Endothelial cell of umbilical vein (primary cell): Measurements from ENCODE around the gene KREMEN1. TPM values are rescaled to one million over a fixed set of nuclear protein-coding genes. Genes with fewer than 3 reads are reported as not detected.

Experiments used
- BruUV-seq: library from RNA; stranded (reverse); fragments of 400-500 nt; replicated peaks from 2 replicates; lab custom pipeline; 2021; lab: Mats Ljungman, UMichigan
- CTCF ChIA-PET: fragments of 300-600, 350-600 bp; sonication (Branson Sonifier 250); formaldehyde crosslinking; loops from one replicate; lab custom pipeline; 2021; ENCODE audit warnings: antibody characterized with exemption, inconsistent platforms; lab: Charles Lee
- POLR2A ChIA-PET: fragments of 300-600, 350-600 bp; sonication (Branson Sonifier 250); formaldehyde crosslinking; loops from one replicate; lab custom pipeline; 2021; ENCODE audit warnings: antibody characterized with exemption, inconsistent platforms; lab: Charles Lee
- DNase-seq: peaks from one replicate; pipeline ENCODE4 v3.0.0-alpha.2; 2011; ENCODE audit warnings: low read depth, low spot score
- FAIRE-seq: peaks from 2 replicates; lab custom pipeline; 2011; peaks lifted over from hg19 to GRCh38; lab: Jason Lieb, UNC
- H2AFZ ChIP-seq: 2 replicates; pipeline ENCODE4 v1.6.0; 2012; ENCODE audit warnings: low read depth, low read length, control low read depth, inconsistent platforms
- H3K27ac ChIP-seq: 2 replicates; pipeline ENCODE4 v1.5.1; 2011; ENCODE audit warnings: low read depth, mild to moderate bottlenecking, control low read depth, low read length, moderate library complexity; ENCODE audit not compliant: insufficient read depth
- H3K27me3 ChIP-seq, 2 experiments: 2 replicates each; pipeline versions ENCODE4 v1.6.0 to v1.6.1; 2011; ENCODE audit warnings: low read length in 2 of 2, mixed read lengths in 1 of 2; ENCODE audit not compliant: control insufficient read depth in 2 of 2, insufficient read depth in 2 of 2
- H3K36me3 ChIP-seq, 2 experiments: 2 replicates in 1 of 2; 3 replicates in 1 of 2; pipeline ENCODE4 v1.5.1; 2011; ENCODE audit warnings: low read length in 2 of 2, mild to moderate bottlenecking in 1 of 2, moderate library complexity in 1 of 2; ENCODE audit not compliant: control insufficient read depth in 2 of 2, insufficient read depth in 2 of 2; ENCODE audit errors: extremely low read depth in 1 of 2
- H3K4me1 ChIP-seq: 3 replicates; pipeline ENCODE4 v1.5.1; 2011; ENCODE audit warnings: mild to moderate bottlenecking, low read length; ENCODE audit not compliant: control insufficient read depth, insufficient read depth; ENCODE audit errors: extremely low read depth
- H3K4me2 ChIP-seq: 2 replicates; pipeline ENCODE4 v1.6.1; 2011; ENCODE audit warnings: low read length, control low read depth, mixed read lengths; ENCODE audit not compliant: insufficient read depth
- H3K4me3 ChIP-seq, 3 experiments: fragments of 200-600 bp in 1 of 3; sonication (generic), shearing (Covaris generic) in 1 of 3; replicated peaks in 1 of 3; 2 replicates each; pipeline ENCODE4 v1.5.1; 2011 to 2016; ENCODE audit warnings: control low read depth in 3 of 3, low read length in 3 of 3, mild to moderate bottlenecking in 2 of 3, inconsistent platforms in 1 of 3, low read depth in 1 of 3, moderate library complexity in 1 of 3; ENCODE audit not compliant: insufficient read depth in 1 of 3
- H3K79me2 ChIP-seq: 2 replicates; pipeline ENCODE4 v1.6.0; 2012; ENCODE audit warnings: low read length, inconsistent platforms; ENCODE audit not compliant: control insufficient read depth, insufficient read depth
- H3K9ac ChIP-seq: replicated peaks from 2 replicates; pipeline ENCODE3; 2011; ENCODE audit warnings: low read length, control low read depth; ENCODE audit not compliant: insufficient read depth; ENCODE audit errors: extremely low read depth
- H3K9me1 ChIP-seq: replicated peaks from 3 replicates; pipeline ENCODE4 v1.6.0; 2011; ENCODE audit warnings: mild to moderate bottlenecking, low read length; ENCODE audit not compliant: control insufficient read depth, insufficient read depth; ENCODE audit errors: extremely low read depth
- H3K9me3 ChIP-seq: replicated peaks from 2 replicates; pipeline ENCODE4 v1.5.1; 2012; ENCODE audit warnings: low read length, inconsistent platforms; ENCODE audit not compliant: control insufficient read depth, insufficient read depth
- H4K20me1 ChIP-seq: replicated peaks from 2 replicates; pipeline ENCODE3; 2011; ENCODE audit warnings: mild to moderate bottlenecking, low read length; ENCODE audit not compliant: control insufficient read depth, insufficient read depth; ENCODE audit errors: extremely low read depth
- EZH2 ChIP-seq: IDR thresholded peaks from 2 replicates; pipeline ENCODE4 v1.6.1; 2012; ENCODE audit warnings: borderline replicate concordance, low read depth, mild to moderate bottlenecking, moderate library complexity, low read length, inconsistent platforms; ENCODE audit not compliant: severe bottlenecking
- FOS ChIP-seq: IDR thresholded peaks from 2 replicates; pipeline ENCODE4 v1.6.1; 2011; ENCODE audit warnings: mild to moderate bottlenecking, low read length, moderate library complexity, borderline replicate concordance; ENCODE audit not compliant: insufficient read depth
- GATA2 ChIP-seq: IDR thresholded peaks from 2 replicates; pipeline ENCODE4 v1.7.0; 2011; ENCODE audit warnings: low read depth, mild to moderate bottlenecking, moderate library complexity, mixed read lengths, low read length; ENCODE audit not compliant: insufficient read length, insufficient read depth
- JUN ChIP-seq: IDR thresholded peaks from 2 replicates; pipeline ENCODE4 v1.6.1; 2011; ENCODE audit warnings: borderline replicate concordance, low read depth; ENCODE audit not compliant: insufficient read length, insufficient read depth
- MYC ChIP-seq: IDR thresholded peaks from one replicate; pipeline ENCODE4 v1.6.1; 2011; ENCODE audit warnings: mild to moderate bottlenecking, low read depth, low read length
- POLR2A ChIP-seq: IDR thresholded peaks from 2 replicates; pipeline ENCODE4 v1.6.1; 2012; ENCODE audit warnings: low read depth, mild to moderate bottlenecking, control low read depth, low read length
- POLR2AphosphoS5 ChIP-seq: IDR thresholded peaks from 2 replicates; pipeline ENCODE4 v1.6.1; 2012; ENCODE audit warnings: low read depth, mild to moderate bottlenecking, control low read depth, low read length, moderate library complexity; ENCODE audit not compliant: insufficient read depth
- dilution Hi-C: fragments of 300-500 bp; cut with MboI; formaldehyde crosslinking; loops from one replicate; pipeline ENCODE4 v1.15.0; 2019; ENCODE audit warnings: low sequenced_read_pairs; ENCODE audit not compliant: extremely low pct_ligation_motif_present
- intact Hi-C: fragments of 100-400 bp; cut with micrococcal nuclease; formaldehyde crosslinking; loops from one replicate; pipeline ENCODE4 v1.10.0; 2022
- polyA plus RNA-seq, 4 experiments: library from polyadenylated mRNA; depleted of rRNA in 3 of 4; stranded (reverse) in 3 of 4; unstranded in 1 of 4; fragments of >200 nt; gene quantifications; 2 replicates each; pipeline versions ENCODE4 v1.2.1 to v1.2.3, GENCODE V29; 2011 to 2012; ENCODE audit warnings: missing spikeins in 1 of 4
- total RNA-seq: library from RNA; stranded (reverse); gene quantifications from 2 replicates; pipeline ENCODE4 v1.2.3, GENCODE V29; 2021
- TF ChIP-seq, protein P1 (sequence below): IDR thresholded peaks from 2 replicates; pipeline ENCODE4 v1.6.1; 2011; ENCODE audit not compliant: insufficient read depth, insufficient read length
- TF ChIP-seq, protein P2 (sequence below), 2 donors: IDR thresholded peaks; 1 replicate in 1 of 2; 2 replicates in 1 of 2; pipeline ENCODE4 v1.5.1; 2011; ENCODE audit warnings: low read length in 2 of 2, mild to moderate bottlenecking in 2 of 2, moderate library complexity in 2 of 2, control low read depth in 1 of 2, inconsistent platforms in 1 of 2, low read depth in 1 of 2; ENCODE audit not compliant: insufficient read depth in 1 of 2; ENCODE audit errors: extremely low read depth in 1 of 2

KREMEN1 gene
- total and polyA plus RNA-seq, 2 donors (not counting 3 experiments of a cell fraction or from before 2014, with no cell fraction given): 0.58 to 1.1 TPM

DNA sequence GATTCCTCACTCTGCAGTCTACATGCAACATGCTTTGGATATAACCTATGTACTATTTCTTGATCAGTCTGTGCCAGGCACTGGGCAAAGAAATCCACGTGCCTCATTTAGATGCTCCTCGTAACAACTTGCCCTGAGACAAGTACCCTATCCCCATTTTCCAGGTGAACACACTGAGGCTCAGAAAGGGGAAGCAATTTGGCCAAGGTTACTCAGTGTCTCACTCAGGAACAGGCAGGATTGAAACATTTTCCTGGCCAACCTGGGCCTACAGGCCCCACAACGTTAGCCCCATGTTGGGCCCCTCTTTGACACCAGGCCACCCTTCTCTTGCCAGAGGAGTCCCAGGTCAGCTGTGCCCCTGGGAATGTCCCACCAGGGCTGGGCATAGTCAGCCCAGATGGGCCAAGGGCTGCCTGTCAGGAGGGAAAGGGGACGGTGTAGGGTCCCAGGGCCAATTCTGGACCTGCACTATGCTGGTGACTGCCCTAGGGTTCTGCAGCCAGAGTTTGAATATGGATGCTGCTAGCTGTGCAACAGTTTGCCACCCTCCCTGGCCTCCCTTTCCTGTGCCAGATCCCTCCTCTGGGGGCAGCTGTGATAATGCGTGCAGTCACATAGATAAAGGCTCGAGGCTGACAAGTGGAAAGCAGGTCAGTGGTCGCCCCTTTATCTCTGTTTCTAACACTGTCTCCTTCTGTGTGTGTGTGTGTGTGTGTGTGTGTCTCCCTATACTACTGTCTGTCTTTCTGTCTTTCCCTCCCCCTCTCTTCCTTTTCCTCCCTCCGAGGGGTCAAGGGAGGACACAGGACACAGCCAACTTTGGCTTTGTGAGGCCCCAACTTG lies 122.5 kb downstream of the KREMEN1 start:
- H3K4me1 ChIP-seq: no peaks in the 10 kb centered on the region
- dilution Hi-C loops (no loop called here), intact Hi-C loops (no loop called here)
- H3K36me3 ChIP-seq: no peaks in the 10 kb centered on the region
- no peaks in the 10 kb centered on the region for H3K79me2 ChIP-seq
- H3K9me3 ChIP-seq: no peaks in the 10 kb centered on the region
- BruUV-seq: no TSS peak
- no peak overlapping the region for H3K4me3 ChIP-seq
- CTCF ChIA-PET: interaction anchor here (1.2 kb wide), 1 partner anchor 50 kb away, joined by 5 read pairs; no protein-coding TSS in a partner anchor
- H3K9ac ChIP-seq: no peak overlapping the region
- no peaks in the 10 kb centered on the region for H3K9me1 ChIP-seq
- no peak overlapping the region for H3K27ac ChIP-seq
- no peak overlapping the region for H2AFZ ChIP-seq
- H4K20me1 ChIP-seq: no peaks in the 10 kb centered on the region
- no peak for TF ChIP-seq GATA2
- POLR2A ChIA-PET: no interaction called here
- FAIRE-seq (no peak), DNase-seq (no peak)
- no peak overlapping the region for H3K4me2 ChIP-seq
- H3K27me3 ChIP-seq: no peaks in the 10 kb centered on the region

DNA sequence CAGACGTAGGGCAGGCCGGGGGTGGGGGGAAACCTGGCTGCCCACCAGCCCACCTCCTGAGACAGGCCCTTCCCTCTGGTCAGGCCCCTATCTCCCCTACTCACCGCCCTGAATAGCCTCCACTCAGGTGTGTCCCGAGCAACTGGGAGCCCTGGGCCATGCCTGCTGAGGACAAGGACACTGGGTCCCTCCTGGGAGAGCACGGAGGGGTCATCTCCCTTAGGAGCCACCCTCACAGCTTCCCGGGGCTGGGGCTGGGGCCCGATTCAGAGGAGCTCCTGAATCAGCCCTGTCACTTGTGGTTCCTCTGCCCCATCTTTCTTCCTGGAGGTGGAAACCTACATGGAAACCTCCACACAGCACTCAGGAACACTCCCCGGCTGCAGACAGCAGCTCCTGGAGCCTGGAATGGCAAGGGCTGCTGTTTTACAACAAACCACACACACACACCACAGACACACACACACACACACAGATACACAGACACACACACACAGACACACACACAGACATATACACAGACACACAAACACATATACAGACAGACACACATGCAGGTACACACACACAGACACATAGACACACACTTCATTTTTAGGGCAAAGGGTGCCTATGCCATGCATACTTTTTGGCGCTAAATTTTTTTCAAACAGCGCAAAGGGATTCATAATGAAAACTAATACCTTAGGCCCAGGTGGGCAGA lies 123.3 kb downstream of the KREMEN1 start:
- CTCF ChIA-PET: interaction anchor here (1.2 to 1.4 kb wide), 2 partner anchors 38 to 49 kb away, joined by 4 to 5 read pairs; no protein-coding TSS in a partner anchor
- dilution Hi-C loops: no loop called here
- POLR2A ChIA-PET: no interaction called here
- TF ChIP-seq, protein P1, sequence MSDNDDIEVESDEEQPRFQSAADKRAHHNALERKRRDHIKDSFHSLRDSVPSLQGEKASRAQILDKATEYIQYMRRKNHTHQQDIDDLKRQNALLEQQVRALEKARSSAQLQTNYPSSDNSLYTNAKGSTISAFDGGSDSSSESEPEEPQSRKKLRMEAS: no peak
- TF ChIP-seq MYC (no peak), POLR2AphosphoS5 (no peak), POLR2A (no peak), EZH2 (no peak), GATA2 (no peak), JUN (no peak), FOS (no peak)
- TF ChIP-seq, protein P2, sequence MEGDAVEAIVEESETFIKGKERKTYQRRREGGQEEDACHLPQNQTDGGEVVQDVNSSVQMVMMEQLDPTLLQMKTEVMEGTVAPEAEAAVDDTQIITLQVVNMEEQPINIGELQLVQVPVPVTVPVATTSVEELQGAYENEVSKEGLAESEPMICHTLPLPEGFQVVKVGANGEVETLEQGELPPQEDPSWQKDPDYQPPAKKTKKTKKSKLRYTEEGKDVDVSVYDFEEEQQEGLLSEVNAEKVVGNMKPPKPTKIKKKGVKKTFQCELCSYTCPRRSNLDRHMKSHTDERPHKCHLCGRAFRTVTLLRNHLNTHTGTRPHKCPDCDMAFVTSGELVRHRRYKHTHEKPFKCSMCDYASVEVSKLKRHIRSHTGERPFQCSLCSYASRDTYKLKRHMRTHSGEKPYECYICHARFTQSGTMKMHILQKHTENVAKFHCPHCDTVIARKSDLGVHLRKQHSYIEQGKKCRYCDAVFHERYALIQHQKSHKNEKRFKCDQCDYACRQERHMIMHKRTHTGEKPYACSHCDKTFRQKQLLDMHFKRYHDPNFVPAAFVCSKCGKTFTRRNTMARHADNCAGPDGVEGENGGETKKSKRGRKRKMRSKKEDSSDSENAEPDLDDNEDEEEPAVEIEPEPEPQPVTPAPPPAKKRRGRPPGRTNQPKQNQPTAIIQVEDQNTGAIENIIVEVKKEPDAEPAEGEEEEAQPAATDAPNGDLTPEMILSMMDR (IDR thresholded peaks at IDR 0.05; ENCODE audit: extremely low read depth in 1 of 2, insufficient read depth in 1 of 2, low read depth in 1 of 2, low read length in 2 of 2): no peak
- FAIRE-seq (no peak), DNase-seq (no peak)
- no peaks in the 10 kb centered on the region for H3K27me3 ChIP-seq
- no peak overlapping the region for H3K4me3 ChIP-seq
- no peak overlapping the region for H3K4me2 ChIP-seq
- H3K36me3 ChIP-seq: no peaks in the 10 kb centered on the region
- H3K79me2 ChIP-seq: no peaks in the 10 kb centered on the region
- H3K4me1 ChIP-seq: no peaks in the 10 kb centered on the region
- H3K9me3 ChIP-seq: no peaks in the 10 kb centered on the region
- no peak overlapping the region for H3K27ac ChIP-seq
- BruUV-seq: no TSS peak
- no peaks in the 10 kb centered on the region for H3K9me1 ChIP-seq
- intact Hi-C loops: no loop called here
- H2AFZ ChIP-seq: no peak overlapping the region
- H4K20me1 ChIP-seq: no peaks in the 10 kb centered on the region
- no peak overlapping the region for H3K9ac ChIP-seq
